Pancreas (tissue), 10 donors: Measurements from ENCODE around the gene ZFP64. TPM values are rescaled to one million over a fixed set of nuclear protein-coding genes. Genes with fewer than 3 reads are reported as not detected.

Source experiments
- ATAC-seq, 4 donors: fragments of 200-7000 bp; cut with Tn5 transposase; one replicate each; pipeline versions ENCODE4 v1.8.0 to v1.9.1; 2020; ENCODE audit warnings: mild to moderate bottlenecking in 4 of 4, moderate library complexity in 4 of 4
- DNase-seq, 6 donors: peaks; one replicate each; pipeline ENCODE4 v3.0.0-alpha.2; 2020
- FAIRE-seq: peaks from 2 replicates; lab custom pipeline; 2012; peaks lifted over from hg19 to GRCh38; lab: Jason Lieb, UNC
- H3K27ac ChIP-seq, 4 donors: fragments of 200-600 bp; sonication (generic); 1 replicate in 3 of 4; 2 replicates in 1 of 4; pipeline versions ENCODE4 v1.5.0 to v1.8.0; 2020
- H3K27me3 ChIP-seq, 4 donors: fragments of 200-600 bp; one replicate each; pipeline ENCODE4 v1.8.0; 2021
- H3K36me3 ChIP-seq, 3 donors: fragments of 200-600 bp; sonication (generic) in 1 of 3; one replicate each; pipeline versions ENCODE4 v1.5.0 to v1.8.0; 2020 to 2021
- H3K4me1 ChIP-seq, 3 donors: fragments of 200-600 bp; one replicate each; pipeline ENCODE4 v1.8.0; 2021
- H3K4me3 ChIP-seq, 4 donors: fragments of 200-600 bp; sonication (generic) in 2 of 4; one replicate each; pipeline versions ENCODE4 v1.5.0 to v1.8.0; 2020 to 2021
- H3K9me3 ChIP-seq, 4 donors: fragments of 200-600 bp; one replicate each; pipeline ENCODE4 v1.8.0; 2021
- CTCF ChIP-seq, 4 donors: fragments of 200-600 bp; sonication (generic) in 3 of 4; IDR thresholded peaks; one replicate each; pipeline versions ENCODE4 v1.5.0 to v1.8.0; 2021; ENCODE audit warnings: antibody characterized with exemption in 4 of 4
- whole genome bisulfite sequencing, 2 donors: extraction: QIAGEN DNeasy Blood & Tissue Kit; methylation state at CpG; one replicate each; pipeline ENCODE4 v1.1.7; 2013; 5-methylcytosine and 5-hydroxymethylcytosine counted together
- intact Hi-C, 3 donors: fragments of 100-400 bp; cut with DNase I; formaldehyde crosslinking; loops; one replicate each; pipeline versions ENCODE4 v1.11.1 to v1.14.2; 2022
- polyA plus RNA-seq, 2 donors: library from polyadenylated mRNA; stranded (reverse); fragments of 200-250 nt; gene quantifications; one replicate each; pipeline ENCODE4 v1.2.3, GENCODE V29; 2013
- total RNA-seq, 6 donors: library from RNA; stranded (reverse); fragmentation: NEBNext Ultra II Directional in 4 of 6; extraction: Animal tissue kit (Norgen Biotek cat#: 25700) in 4 of 6; gene quantifications; one replicate each; pipeline versions ENCODE4 v1.2.1 to v1.2.4, GENCODE V29; 2021 to 2023
- donor health status: healthy with polysubstance abuse.
- donor health status: DM: no; HTN: no; CAD: no; lungs with moderate emphysema.
- donor health status: DM: no; HTN: no; CAD: no.
- donor health status: control.
- donor health status: control.
- donor health status: Bipolar disorder and iron deficiency.
- donor health status: DM: yes; HTN: yes; CAD: no.
- donor health status: DM: no; HTN: no; CAD: no.
- donor health status: DM: no; HTN: no; CAD: no.
- donor health status: DM: yes; HTN: yes; CAD: no.

Gene ZFP64
- total and polyA plus RNA-seq, 8 donors, result 3.2 to 9.6 (median 4.9) TPM

- DNase-seq (no peak), FAIRE-seq (no peak), ATAC-seq (no peak)
- H3K9me3 ChIP-seq, result no peaks in the 10 kb centered on the region
- H3K27me3 ChIP-seq, result no peaks in the 10 kb centered on the region
- H3K4me3 ChIP-seq, result no peak overlapping the region
- no peak overlapping the region for H3K27ac ChIP-seq
- intact Hi-C loops, result no loop called here
- H3K36me3 ChIP-seq, result peaks cover 0 to 7% (median 2%) of the 10 kb centered on the region in 3 donors
- no peak for TF ChIP-seq CTCF (IDR thresholded peaks at IDR 0.05)
- 94% methylated on average over 5 of the region's 5 CpGs for WGBS, 2 donors
- no peaks in the 10 kb centered on the region for H3K4me1 ChIP-seq
Measured at GRCh38 chr20:52180180-52180840, 11.3 kb downstream of the ZFP64 start.

GRCh38 chr20:52179331-52180179 lies 12.0 kb downstream of the ZFP64 start:
- H3K4me1 ChIP-seq, result no peaks in the 10 kb centered on the region
- no peak for TF ChIP-seq CTCF (IDR thresholded peaks at IDR 0.05)
- 85 to 88% methylated on average over 4 of the region's 4 CpGs for WGBS, 2 donors
- no peaks in the 10 kb centered on the region for H3K9me3 ChIP-seq
- FAIRE-seq, result no peak
- DNase-seq, result no peak
- no peak for ATAC-seq
- no peak overlapping the region for H3K4me3 ChIP-seq
- H3K36me3 ChIP-seq, result peaks cover 0 to 7% (median 0%) of the 10 kb centered on the region in 3 donors
- intact Hi-C loops, result no loop called here
- H3K27ac ChIP-seq, result no peak overlapping the region
- H3K27me3 ChIP-seq, result no peaks in the 10 kb centered on the region

- intact Hi-C loops, result no loop called here
- Histone ChIP-seq H3K27ac (no peak overlapping the region), H3K4me3 (no peak overlapping the region), H3K36me3 (peaks cover 0 to 7% (median 0%) of the 10 kb centered on the region in 3 donors), H3K27me3 (no peaks in the 10 kb centered on the region), H3K9me3 (no peaks in the 10 kb centered on the region), H3K4me1 (no peaks in the 10 kb centered on the region)
- WGBS, 2 donors, result 74 to 78% methylated on average over 3 of the region's 3 CpGs
- no peak for ATAC-seq
- no peak for DNase-seq
- no peak for TF ChIP-seq CTCF (IDR thresholded peaks at IDR 0.05)
- FAIRE-seq, result no peak
Measured at GRCh38 chr20:52178691-52179090, 12.9 kb downstream of the ZFP64 start.

GRCh38 chr20:52175840-52176239 lies 15.7 kb downstream of the ZFP64 start:
- intact Hi-C loops, result no loop called here
- DNase-seq (no peak), FAIRE-seq (no peak)

More at GRCh38 chr20:52175840-52176239, 15.7 kb downstream of the ZFP64 start:
- TF ChIP-seq CTCF (IDR thresholded peaks at IDR 0.05), result no peak
- Histone ChIP-seq H3K27me3 (no peaks in the 10 kb centered on the region), H3K36me3 (no peaks in the 10 kb centered on the region), H3K9me3 (no peaks in the 10 kb centered on the region), H3K4me3 (no peak overlapping the region), H3K4me1 (no peaks in the 10 kb centered on the region), H3K27ac (no peak overlapping the region)
- no peak for ATAC-seq
- 97 to 99% methylated on average over 18 of the region's 18 CpGs for WGBS, 2 donors
